Trophoblast cell (in vitro differentiated cells and primary cell): Measurements from ENCODE around the gene MPP7.
A peak's percentile ranks its signal among the peaks of the same experiment; 100 is the strongest.

Experiments
- DNase-seq, 2 donors: peaks; one replicate each; pipeline ENCODE4 v3.0.0-alpha.2; 2016
- H2AFZ ChIP-seq: 2 replicates; pipeline ENCODE4 v1.6.1; 2013; ENCODE audit warnings: low read length, moderate library complexity, mild to moderate bottlenecking; ENCODE audit not compliant: insufficient read depth, poor library complexity
- H2AK5ac ChIP-seq: 2 replicates; pipeline ENCODE4 v1.6.1; 2013; ENCODE audit warnings: mild to moderate bottlenecking, low read length
- H2BK120ac ChIP-seq: 2 replicates; pipeline ENCODE4 v1.6.1; 2013; ENCODE audit warnings: low read length, mild to moderate bottlenecking, moderate library complexity; ENCODE audit not compliant: insufficient read depth, poor library complexity
- H2BK12ac ChIP-seq: 2 replicates; pipeline ENCODE4 v1.6.1; 2013; ENCODE audit warnings: mild to moderate bottlenecking, low read length, moderate library complexity
- H2BK5ac ChIP-seq: 2 replicates; pipeline ENCODE4 v1.6.1; 2013; ENCODE audit warnings: low read length, low read depth, moderate library complexity, mild to moderate bottlenecking; ENCODE audit not compliant: poor library complexity
- H3K14ac ChIP-seq: 2 replicates; pipeline ENCODE4 v1.6.1; 2013; ENCODE audit warnings: mild to moderate bottlenecking, low read length
- H3K18ac ChIP-seq: 2 replicates; pipeline ENCODE4 v1.6.1; 2013; ENCODE audit warnings: mild to moderate bottlenecking, low read length
- H3K23ac ChIP-seq: 2 replicates; pipeline ENCODE4 v1.6.1; 2013; ENCODE audit warnings: low read length
- H3K27ac ChIP-seq: 2 replicates; pipeline ENCODE4 v1.5.1; 2013; ENCODE audit warnings: low read depth, mild to moderate bottlenecking, inconsistent platforms, low read length, moderate library complexity
- H3K27me3 ChIP-seq: 2 replicates; pipeline ENCODE4 v1.6.1; 2013; ENCODE audit warnings: inconsistent platforms, mild to moderate bottlenecking, low read length, moderate library complexity; ENCODE audit not compliant: insufficient read depth
- H3K36me3 ChIP-seq, 2 experiments: 1 replicate in 1 of 2; 2 replicates in 1 of 2; pipeline ENCODE4 v1.6.1; 2013; ENCODE audit warnings: low read length in 2 of 2, mild to moderate bottlenecking in 2 of 2, moderate library complexity in 1 of 2; ENCODE audit not compliant: insufficient read depth in 2 of 2, control insufficient read depth in 1 of 2
- H3K4ac ChIP-seq: 2 replicates; pipeline ENCODE4 v1.6.1; 2013; ENCODE audit warnings: low read depth, mild to moderate bottlenecking, low read length, moderate library complexity
- H3K4me1 ChIP-seq, 2 experiments: 1 replicate in 1 of 2; 2 replicates in 1 of 2; pipeline ENCODE4 v1.6.1; 2013; ENCODE audit warnings: low read length in 2 of 2, mild to moderate bottlenecking in 2 of 2, moderate library complexity in 1 of 2; ENCODE audit not compliant: insufficient read depth in 2 of 2, control insufficient read depth in 1 of 2
- H3K4me2 ChIP-seq: 2 replicates; pipeline ENCODE4 v1.6.1; 2013; ENCODE audit warnings: inconsistent platforms, mild to moderate bottlenecking, low read length, moderate library complexity
- H3K4me3 ChIP-seq: 2 replicates; pipeline ENCODE4 v1.5.1; 2013; ENCODE audit warnings: mild to moderate bottlenecking, low read depth, low read length, inconsistent platforms
- H3K79me1 ChIP-seq: one replicate; pipeline ENCODE4 v1.6.1; 2013; ENCODE audit warnings: low read length
- H3K79me2 ChIP-seq: 2 replicates; pipeline ENCODE4 v1.6.1; 2013; ENCODE audit warnings: low read length, mild to moderate bottlenecking; ENCODE audit not compliant: control insufficient read depth, insufficient read depth, poor library complexity
- H3K9ac ChIP-seq: 2 replicates; pipeline ENCODE4 v1.6.1; 2013; ENCODE audit warnings: mild to moderate bottlenecking, low read length
- H3K9me3 ChIP-seq: 2 replicates; pipeline ENCODE4 v1.6.1; 2013; ENCODE audit warnings: low read depth, mild to moderate bottlenecking, control low read depth, inconsistent platforms, low read length; ENCODE audit not compliant: insufficient read depth
- H4K12ac ChIP-seq: 2 replicates; pipeline ENCODE4 v1.6.1; 2013; ENCODE audit warnings: low read depth, mild to moderate bottlenecking, low read length, moderate library complexity
- H4K8ac ChIP-seq: 2 replicates; pipeline ENCODE4 v1.6.1; 2013; ENCODE audit warnings: low read depth, mild to moderate bottlenecking, low read length, moderate library complexity
- H4K91ac ChIP-seq: one replicate; pipeline ENCODE4 v1.6.1; 2013; ENCODE audit warnings: low read depth, mild to moderate bottlenecking, low read length, moderate library complexity
- WGBS: extraction: QIAGEN DNeasy Blood & Tissue Kit; methylation state at CpG from one replicate; pipeline ENCODE4 v1.1.7; 2013; ENCODE audit warnings: missing lambda C conversion rate; ENCODE audit not compliant: insufficient read length, insufficient coverage; ENCODE audit errors: extremely low coverage; 5-methylcytosine and 5-hydroxymethylcytosine counted together

The MPP7 gene

GRCh38 chr10:28281726-28282315, 21.0 kb downstream of the MPP7 start:
- Histone ChIP-seq H3K23ac (no peak overlapping the region), H3K4me3 (no peak overlapping the region), H4K8ac (no peak overlapping the region), H2BK12ac (no peak overlapping the region), H3K4ac (no peak overlapping the region), H3K27ac (no peak overlapping the region), H3K9me3 (no peaks in the 10 kb centered on the region), H4K91ac (no peak overlapping the region), H3K14ac (no peak overlapping the region), H3K9ac (no peak overlapping the region), H3K27me3 (no peaks in the 10 kb centered on the region), H3K79me1 (peaks cover 2% of the 10 kb centered on the region), H2AFZ (no peak overlapping the region), H3K4me2 (no peak overlapping the region), H3K4me1 (peaks cover 5 to 10% of the 10 kb centered on the region in 2 experiments), H2BK5ac (no peak overlapping the region), H2AK5ac (no peak overlapping the region), H3K79me2 (no peaks in the 10 kb centered on the region), H2BK120ac (no peak overlapping the region), H3K36me3 (no peaks in the 10 kb centered on the region), H4K12ac (no peak overlapping the region), H3K18ac (no peak overlapping the region)
- peak in 1 of 2 donors; percentile 53 for DNase-seq
- WGBS, result no CpG with 5 or more reads among the region's 7 CpGs

DNA sequence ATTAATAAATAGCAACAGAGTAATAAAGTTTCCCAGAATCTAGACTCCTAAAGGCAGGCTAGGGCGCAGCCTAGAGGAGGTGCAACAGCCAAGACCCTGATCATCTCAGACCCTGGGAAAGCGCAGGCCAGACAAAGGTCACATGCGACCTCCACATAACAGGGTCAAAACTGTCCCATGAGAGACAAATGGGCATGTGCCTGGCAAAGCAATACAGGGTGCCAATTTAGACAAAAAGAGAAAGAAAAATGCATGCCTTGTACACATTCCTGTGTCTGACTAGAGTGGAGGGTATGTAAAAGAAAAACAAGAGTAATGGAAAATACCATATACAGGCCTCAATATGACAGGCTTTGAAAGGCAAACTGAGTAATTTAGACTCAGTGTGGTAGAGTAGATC, 22.2 kb downstream of the MPP7 start:
- DNase-seq, result peak in 1 of 2 donors; percentile 51
- Histone ChIP-seq H3K14ac (no peak overlapping the region), H2BK120ac (no peak overlapping the region), H3K27me3 (no peaks in the 10 kb centered on the region), H4K8ac (no peak overlapping the region), H3K9me3 (no peaks in the 10 kb centered on the region), H4K91ac (no peak overlapping the region), H3K4me3 (no peak overlapping the region), H3K4me2 (no peak overlapping the region), H3K79me1 (peaks cover 2% of the 10 kb centered on the region), H3K36me3 (no peaks in the 10 kb centered on the region), H3K9ac (no peak overlapping the region), H3K4ac (no peak overlapping the region), H3K18ac (no peak overlapping the region), H3K4me1 (peaks cover 5 to 10% of the 10 kb centered on the region in 2 experiments), H2BK5ac (no peak overlapping the region), H4K12ac (no peak overlapping the region), H2BK12ac (no peak overlapping the region), H2AFZ (no peak overlapping the region), H3K79me2 (no peaks in the 10 kb centered on the region), H3K27ac (no peak overlapping the region), H2AK5ac (no peak overlapping the region), H3K23ac (no peak overlapping the region)
- no CpG with 5 or more reads among the region's 3 CpGs for WGBS

- Histone ChIP-seq H3K14ac (no peak overlapping the region), H3K4me2 (no peak overlapping the region), H4K8ac (no peak overlapping the region), H2AFZ (no peak overlapping the region), H3K36me3 (no peaks in the 10 kb centered on the region), H4K91ac (no peak overlapping the region), H3K27ac (no peak overlapping the region), H3K23ac (no peak overlapping the region), H2BK120ac (no peak overlapping the region), H3K9me3 (no peaks in the 10 kb centered on the region), H2BK12ac (no peak overlapping the region), H3K9ac (no peak overlapping the region), H4K12ac (no peak overlapping the region), H3K79me1 (peaks cover 2% of the 10 kb centered on the region), H3K27me3 (no peaks in the 10 kb centered on the region), H3K4me1 (peaks cover 5 to 10% of the 10 kb centered on the region in 2 experiments), H2AK5ac (no peak overlapping the region), H3K4ac (no peak overlapping the region), H3K4me3 (no peak overlapping the region), H2BK5ac (no peak overlapping the region), H3K79me2 (no peaks in the 10 kb centered on the region), H3K18ac (no peak overlapping the region)
- no peak for DNase-seq
- WGBS, result no CpG with 5 or more reads among the region's 4 CpGs
Observed at GRCh38 chr10:28279878-28280277, 23.0 kb downstream of the MPP7 start.

GRCh38 chr10:28278842-28279241, 24.0 kb downstream of the MPP7 start:
- no CpG with 5 or more reads among the region's 4 CpGs for WGBS
- no peaks in the 10 kb centered on the region for H3K27me3 ChIP-seq
- no peak overlapping the region for H2BK120ac ChIP-seq
- no peak overlapping the region for H3K4ac ChIP-seq
- no peak overlapping the region for H4K12ac ChIP-seq
- H2BK5ac ChIP-seq, result no peak overlapping the region
- H3K18ac ChIP-seq, result no peak overlapping the region
- H3K79me1 ChIP-seq, result peaks cover 2% of the 10 kb centered on the region
- no peak overlapping the region for H4K91ac ChIP-seq
- no peak overlapping the region for H3K4me3 ChIP-seq
- no peak overlapping the region for H2AFZ ChIP-seq
- H4K8ac ChIP-seq, result no peak overlapping the region
- H3K23ac ChIP-seq, result no peak overlapping the region
- H3K4me1 ChIP-seq, result peaks cover 5% of the 10 kb centered on the region in 2 experiments
- no peak overlapping the region for H3K14ac ChIP-seq
- no peaks in the 10 kb centered on the region for H3K9me3 ChIP-seq
- no peaks in the 10 kb centered on the region for H3K79me2 ChIP-seq
- H3K9ac ChIP-seq, result no peak overlapping the region
- no peak overlapping the region for H2BK12ac ChIP-seq
- no peaks in the 10 kb centered on the region for H3K36me3 ChIP-seq
- no peak overlapping the region for H3K27ac ChIP-seq
- H2AK5ac ChIP-seq, result no peak overlapping the region
- peak in 1 of 2 donors; percentile 12 for DNase-seq
- H3K4me2 ChIP-seq, result no peak overlapping the region
